ENCODE measurements around the gene SPPL3. TPM values are rescaled to one million over a fixed set of nuclear protein-coding genes. Genes with fewer than 3 reads are reported as not detected.
"Not testable (repeated sequence)": the region's sequence is repeated elsewhere in the genome, so short reads cannot be mapped to it uniquely, and the experiment has no call there.

SPPL3 gene
- total RNA-seq, 1 donor from 2014 or later, result 56.8 TPM

DNA sequence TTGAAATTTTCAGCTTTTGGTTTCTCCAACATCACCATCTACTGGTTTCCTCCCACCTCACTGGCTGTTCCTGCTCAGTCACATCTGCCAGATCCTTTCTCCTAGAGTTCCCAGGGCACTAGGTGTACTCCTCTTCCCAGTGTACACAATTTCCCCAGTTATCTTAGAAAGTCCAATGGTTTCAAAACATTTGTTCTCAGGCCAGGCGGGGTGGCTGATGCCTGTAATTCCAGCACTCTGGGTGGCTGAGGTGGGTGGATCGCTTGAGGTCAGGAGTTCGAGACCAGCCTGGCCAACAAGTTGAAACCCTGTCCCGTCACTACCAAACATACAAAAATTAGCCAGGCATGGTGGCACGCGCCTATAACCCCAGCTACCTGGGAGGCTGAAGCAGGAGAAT lies 60.7 kb downstream of the SPPL3 start:
- Mint-ChIP-seq H3K36me3 (ENCODE audit: low read depth) (peaks cover 2% of the 10 kb centered on the region), H3K27ac (ENCODE audit: unreplicated experiment) (no peak overlapping the region), H3K27me3 (ENCODE audit: low read depth) (no peaks in the 10 kb centered on the region), H3K9me3 (no peaks in the 10 kb centered on the region), H3K4me3 (no peak overlapping the region), H3K4me1 (peaks cover 30% of the 10 kb centered on the region)
- TF ChIP-seq, protein P1, sequence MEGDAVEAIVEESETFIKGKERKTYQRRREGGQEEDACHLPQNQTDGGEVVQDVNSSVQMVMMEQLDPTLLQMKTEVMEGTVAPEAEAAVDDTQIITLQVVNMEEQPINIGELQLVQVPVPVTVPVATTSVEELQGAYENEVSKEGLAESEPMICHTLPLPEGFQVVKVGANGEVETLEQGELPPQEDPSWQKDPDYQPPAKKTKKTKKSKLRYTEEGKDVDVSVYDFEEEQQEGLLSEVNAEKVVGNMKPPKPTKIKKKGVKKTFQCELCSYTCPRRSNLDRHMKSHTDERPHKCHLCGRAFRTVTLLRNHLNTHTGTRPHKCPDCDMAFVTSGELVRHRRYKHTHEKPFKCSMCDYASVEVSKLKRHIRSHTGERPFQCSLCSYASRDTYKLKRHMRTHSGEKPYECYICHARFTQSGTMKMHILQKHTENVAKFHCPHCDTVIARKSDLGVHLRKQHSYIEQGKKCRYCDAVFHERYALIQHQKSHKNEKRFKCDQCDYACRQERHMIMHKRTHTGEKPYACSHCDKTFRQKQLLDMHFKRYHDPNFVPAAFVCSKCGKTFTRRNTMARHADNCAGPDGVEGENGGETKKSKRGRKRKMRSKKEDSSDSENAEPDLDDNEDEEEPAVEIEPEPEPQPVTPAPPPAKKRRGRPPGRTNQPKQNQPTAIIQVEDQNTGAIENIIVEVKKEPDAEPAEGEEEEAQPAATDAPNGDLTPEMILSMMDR (conservative IDR thresholded peaks at IDR 0.05), result no peak
- no peak for DNase-seq (ENCODE audit: low read depth, low spot score)

DNA sequence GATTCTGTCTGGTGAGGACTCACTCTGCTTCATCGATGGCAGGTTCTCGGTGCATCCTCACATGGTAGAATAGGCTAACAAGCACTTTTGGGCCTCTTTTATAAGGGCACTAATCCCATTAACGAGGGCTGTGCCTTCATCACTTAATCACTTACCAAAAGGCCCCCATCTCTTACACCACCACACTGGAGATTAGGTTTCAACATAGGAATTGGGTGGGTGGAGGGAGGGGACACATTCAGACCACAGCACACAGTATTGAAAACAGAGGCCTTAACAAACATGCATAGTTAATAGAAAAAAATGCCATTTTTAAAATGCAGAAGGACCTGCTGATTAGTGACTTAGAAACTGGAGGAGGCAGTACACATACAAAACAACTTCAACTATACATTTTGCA lies 61.6 kb downstream of the SPPL3 start:
- Mint-ChIP-seq H3K4me1 (peaks cover 30% of the 10 kb centered on the region), H3K9me3 (no peaks in the 10 kb centered on the region), H3K4me3 (no peak overlapping the region), H3K27me3 (ENCODE audit: low read depth) (no peaks in the 10 kb centered on the region), H3K27ac (ENCODE audit: unreplicated experiment) (no peak overlapping the region), H3K36me3 (ENCODE audit: low read depth) (peaks cover 2% of the 10 kb centered on the region)
- TF ChIP-seq, protein P1 (conservative IDR thresholded peaks at IDR 0.05), result no peak
- DNase-seq (ENCODE audit: low read depth, low spot score), result no peak

DNA sequence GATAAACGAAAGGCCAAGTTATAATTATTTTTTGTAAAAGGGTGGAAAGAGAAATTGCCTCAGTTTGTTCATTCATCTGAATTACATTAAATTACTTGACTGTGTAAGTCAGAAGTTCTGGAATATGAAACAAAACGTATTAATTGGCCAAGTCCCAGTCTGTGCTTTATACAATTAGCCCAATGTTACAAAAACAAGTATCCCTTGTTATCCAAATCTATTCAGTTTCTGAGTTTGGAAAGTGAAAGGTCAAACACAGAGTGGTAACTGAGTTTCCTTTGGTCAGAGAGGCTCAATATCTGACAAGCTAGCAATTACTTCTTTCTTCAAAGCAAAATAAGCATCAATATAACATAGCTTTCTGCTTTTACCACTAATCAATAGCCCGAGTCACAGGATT lies 62.6 kb downstream of the SPPL3 start:
- no peaks in the 10 kb centered on the region for H3K27me3 Mint-ChIP-seq (ENCODE audit: low read depth)
- DNase-seq (ENCODE audit: low read depth, low spot score), result no peak
- H3K4me1 Mint-ChIP-seq, result peaks cover 30% of the 10 kb centered on the region
- TF ChIP-seq, protein P1 (conservative IDR thresholded peaks at IDR 0.05), result no peak
- peaks cover 2% of the 10 kb centered on the region for H3K36me3 Mint-ChIP-seq (ENCODE audit: low read depth)
- no peak overlapping the region for H3K4me3 Mint-ChIP-seq
- H3K9me3 Mint-ChIP-seq, result no peaks in the 10 kb centered on the region
- no peak overlapping the region for H3K27ac Mint-ChIP-seq (ENCODE audit: unreplicated experiment)

DNA sequence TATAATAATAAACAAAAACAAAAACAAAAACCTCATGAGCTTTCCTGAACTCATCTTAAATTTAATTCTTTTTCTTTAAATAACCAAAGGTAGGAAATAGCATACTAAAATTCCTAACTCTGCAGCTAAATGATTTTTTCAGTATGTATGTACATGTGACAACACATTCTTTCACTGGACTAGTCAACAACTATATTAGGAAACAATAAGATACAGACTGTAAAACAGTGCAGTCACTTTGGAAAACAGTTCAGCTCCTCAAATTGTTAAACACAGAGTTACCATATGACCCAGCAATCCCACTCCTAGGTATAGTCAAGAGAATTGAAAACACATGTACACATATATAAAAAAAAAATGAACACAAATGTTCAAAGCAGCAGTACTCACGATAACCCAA lies 64.7 kb downstream of the SPPL3 start:
- Mint-ChIP-seq H3K36me3 (ENCODE audit: low read depth) (peaks cover 2% of the 10 kb centered on the region), H3K4me1 (peaks cover 48% of the 10 kb centered on the region), H3K27me3 (ENCODE audit: low read depth) (no peaks in the 10 kb centered on the region), H3K4me3 (no peak overlapping the region), H3K27ac (ENCODE audit: unreplicated experiment) (no peak overlapping the region), H3K9me3 (no peaks in the 10 kb centered on the region)
- TF ChIP-seq, protein P1 (conservative IDR thresholded peaks at IDR 0.05), result no peak
- DNase-seq (ENCODE audit: low read depth, low spot score), result no peak

DNA sequence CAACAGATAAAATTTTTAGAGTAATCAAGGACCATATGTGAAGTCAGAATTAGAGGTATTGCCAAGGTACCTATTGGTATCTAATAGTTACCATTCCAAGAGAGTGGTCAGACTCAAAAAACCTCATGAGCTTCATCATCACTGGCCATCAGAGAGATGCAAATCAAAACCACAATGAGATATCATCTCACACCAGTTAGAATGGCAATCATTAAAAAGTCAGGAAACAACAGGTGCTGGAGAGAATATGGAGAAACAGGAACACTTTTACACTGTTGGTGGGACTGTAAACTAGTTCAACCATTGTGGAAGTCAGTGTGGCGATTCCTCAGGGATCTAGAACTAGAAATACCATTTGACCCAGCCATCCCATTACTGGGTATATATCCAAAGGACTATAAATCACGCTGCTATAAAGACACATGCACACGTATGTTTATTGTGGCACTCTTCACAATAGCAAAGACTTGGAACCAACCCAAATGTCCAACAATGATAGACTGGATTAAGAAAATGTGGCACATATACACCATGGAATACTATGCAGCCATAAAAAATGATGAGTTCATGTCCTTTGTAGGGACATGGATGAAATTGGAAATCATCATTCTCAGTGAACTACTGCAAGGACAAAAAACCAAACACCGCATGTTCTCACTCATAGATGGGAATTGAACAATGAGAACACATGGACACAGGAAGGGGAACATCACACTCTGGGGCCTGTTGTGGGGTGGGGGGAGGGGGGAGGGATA lies 65.4 kb downstream of the SPPL3 start:
- not testable (repeated sequence) for H3K36me3 Mint-ChIP-seq (ENCODE audit: low read depth); DNase-seq (ENCODE audit: low read depth, low spot score); H3K27ac Mint-ChIP-seq (ENCODE audit: unreplicated experiment); H3K27me3 Mint-ChIP-seq (ENCODE audit: low read depth); H3K9me3 Mint-ChIP-seq; H3K4me3 Mint-ChIP-seq
- peaks cover 47% of the 10 kb centered on the region for H3K4me1 Mint-ChIP-seq

DNA sequence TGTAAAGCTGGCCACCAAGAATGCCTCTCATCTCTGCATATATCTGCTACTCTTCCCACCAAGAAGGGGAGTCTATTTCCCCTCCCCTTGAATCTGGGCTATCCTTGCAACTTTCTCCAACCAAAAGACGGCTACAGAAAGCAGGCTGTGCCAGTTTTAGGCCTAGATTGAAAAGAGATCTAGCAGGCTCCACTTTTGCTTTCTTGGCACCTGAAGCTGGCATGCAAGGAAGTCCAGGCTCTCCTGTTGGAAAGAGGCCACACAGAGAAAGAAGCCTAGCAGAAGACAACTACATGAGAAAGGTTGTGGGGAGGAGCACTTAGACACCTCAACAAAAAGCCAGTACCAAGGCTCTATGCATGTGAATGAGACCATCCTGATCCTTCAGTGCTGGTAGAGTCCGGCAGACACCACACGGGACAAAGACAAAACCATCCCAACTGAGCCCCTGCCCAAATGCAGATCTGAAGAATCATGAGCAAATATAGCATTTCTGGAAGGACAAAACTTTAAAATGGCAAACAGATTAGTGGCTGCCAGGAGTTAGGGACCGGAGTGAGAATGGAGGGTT lies 68.0 kb downstream of the SPPL3 start:
- Mint-ChIP-seq H3K4me3 (no peak overlapping the region), H3K4me1 (peaks cover 38% of the 10 kb centered on the region), H3K36me3 (ENCODE audit: low read depth) (peaks cover 2% of the 10 kb centered on the region), H3K27me3 (ENCODE audit: low read depth) (no peaks in the 10 kb centered on the region), H3K9me3 (no peaks in the 10 kb centered on the region), H3K27ac (ENCODE audit: unreplicated experiment) (no peak overlapping the region)
- TF ChIP-seq, protein P1 (conservative IDR thresholded peaks at IDR 0.05), result no peak
- DNase-seq (ENCODE audit: low read depth, low spot score), result no peak

Data from neural crest cell (in vitro differentiated cells).